Measurements from ENCODE around the gene UNC93A.
"Not testable (repeated sequence)": the region's sequence is repeated elsewhere in the genome, so short reads cannot be mapped to it uniquely, and the experiment has no call there.

Gene UNC93A

DNA sequence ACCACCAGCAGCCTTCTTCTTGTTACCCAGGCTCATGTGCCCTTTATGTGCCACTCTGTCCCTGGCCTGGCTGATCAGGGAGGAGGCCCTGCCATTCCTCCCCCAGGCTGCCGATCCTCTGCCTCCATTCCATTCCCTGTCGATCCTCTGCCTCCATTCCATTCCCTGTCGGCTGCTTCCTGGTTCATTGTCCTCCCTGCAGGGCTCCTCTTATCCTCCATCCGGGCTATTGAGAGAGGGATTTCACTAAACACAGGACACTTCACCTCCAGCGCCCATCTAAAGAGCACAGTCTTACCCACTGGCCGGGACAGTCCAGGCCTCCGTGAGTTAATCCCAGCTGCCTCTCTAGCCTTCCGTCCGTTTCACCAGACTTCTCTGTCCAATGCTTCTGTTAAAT lies 26.1 kb downstream of the UNC93A start:
- no peak for DNase-seq

DNA sequence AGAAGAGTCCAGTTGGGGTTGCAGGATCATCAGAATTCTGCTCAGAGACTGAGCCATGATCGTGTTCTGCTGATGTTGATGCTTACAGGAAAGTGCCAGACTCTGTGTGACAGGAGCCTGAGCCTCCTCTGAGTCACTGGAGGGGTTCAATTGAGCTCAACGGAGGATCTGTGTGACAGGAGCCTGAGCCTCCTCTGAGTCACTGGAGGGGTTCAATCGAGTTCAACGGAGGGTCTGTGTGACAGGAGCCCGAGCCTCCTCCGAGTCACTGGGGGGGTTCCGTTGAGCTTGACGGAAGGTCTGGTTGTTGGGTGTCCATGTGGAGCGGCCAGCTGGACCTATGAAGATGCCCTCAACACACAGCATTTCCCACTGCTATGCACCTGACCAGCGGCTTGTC lies 27.2 kb downstream of the UNC93A start:
- not testable (repeated sequence) for DNase-seq

DNA sequence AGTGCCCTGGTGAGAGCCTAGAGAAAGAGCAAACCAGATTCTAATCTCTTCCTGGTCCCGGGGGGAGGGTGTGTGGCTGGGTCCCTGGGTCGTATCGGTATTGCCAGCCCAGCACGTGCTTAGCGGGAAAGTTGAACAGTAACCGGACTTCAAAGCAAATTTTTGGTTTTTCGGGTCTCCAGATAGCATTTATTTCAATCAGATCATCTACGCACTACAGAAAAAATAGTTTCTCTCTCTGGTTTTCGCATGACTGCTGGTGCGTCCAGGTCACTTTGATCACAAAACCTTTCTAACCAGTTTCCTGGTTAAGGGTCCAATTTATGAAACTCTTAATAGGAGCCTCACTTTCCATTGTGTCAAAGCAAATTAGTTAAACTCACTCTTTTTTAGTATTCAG lies 27.7 kb downstream of the UNC93A start:
- DNase-seq, result not testable (repeated sequence)

DNA sequence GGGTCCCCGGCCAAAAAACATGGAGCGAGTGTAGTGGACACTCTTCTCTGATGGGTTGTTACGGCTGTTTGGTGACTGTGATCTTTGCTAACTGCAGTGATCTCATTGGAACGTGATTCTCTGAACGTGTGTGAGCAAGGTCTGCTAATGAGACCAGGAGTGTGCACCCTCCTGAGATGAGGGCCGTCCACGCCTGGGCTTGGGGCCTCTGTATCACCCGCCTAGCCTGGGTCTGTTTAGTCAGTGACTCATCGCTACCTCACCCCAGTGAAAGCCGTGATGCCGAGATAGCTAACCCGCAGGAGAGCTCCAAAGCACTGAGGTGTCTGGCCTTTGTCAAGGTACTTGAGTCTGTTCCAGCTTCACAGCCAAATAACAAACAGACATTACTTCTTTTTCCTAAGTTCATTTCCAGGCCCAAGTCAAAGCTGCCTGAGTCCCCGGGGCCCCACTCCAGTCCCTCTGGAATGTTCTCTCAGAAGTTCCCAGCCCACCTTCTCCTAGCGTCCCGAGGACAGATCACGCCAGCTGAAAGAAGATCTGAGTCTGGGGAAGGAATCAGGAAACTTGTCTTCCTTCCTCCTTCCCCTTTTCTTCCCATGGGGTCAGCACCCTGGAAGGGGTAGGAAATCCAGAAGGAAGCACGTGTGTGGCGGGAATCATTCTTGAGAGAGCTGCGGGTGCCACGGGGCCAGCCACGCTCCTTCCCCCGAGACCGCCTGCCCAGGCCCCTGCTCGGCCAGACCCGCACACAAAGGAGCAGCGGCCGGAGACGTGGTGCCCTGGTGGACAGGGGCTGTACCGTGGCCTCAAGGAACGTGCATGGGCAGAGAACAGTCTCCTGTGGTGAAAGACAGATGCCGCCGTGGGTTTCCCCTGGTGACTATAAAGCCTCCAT lies 29.0 kb downstream of the UNC93A start:
- DNase-seq, result not testable (repeated sequence)

GRCh38 chr6:167320754-167321056 lies 29.6 kb downstream of the UNC93A start:
- DNase-seq, result not testable (repeated sequence)

DNA sequence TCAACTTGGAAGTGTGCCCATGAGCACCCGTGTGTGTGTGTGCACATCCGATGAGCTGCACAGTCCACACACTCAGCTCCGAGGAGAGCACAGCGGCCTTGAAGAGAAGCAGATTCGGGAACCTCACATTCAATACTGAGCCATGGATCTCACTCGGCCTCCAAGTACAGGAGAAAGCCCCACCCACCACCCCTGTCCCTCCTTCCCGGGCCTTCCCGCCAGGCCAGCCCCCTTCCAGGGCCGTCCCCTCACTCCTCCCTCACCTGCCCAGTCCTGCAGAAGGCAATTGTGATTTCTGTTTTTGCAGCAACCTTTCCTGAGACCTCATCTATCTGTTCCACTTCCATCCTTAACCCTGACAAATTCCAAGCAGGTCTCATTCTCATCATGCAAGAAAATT lies 30.1 kb downstream of the UNC93A start:
- DNase-seq, result not testable (repeated sequence)

GRCh38 chr6:167323111-167323510 lies 32.0 kb downstream of the UNC93A start:
- DNase-seq, result no peak

- DNase-seq, result no peak
Measured at GRCh38 chr6:167324111-167324510, 33.0 kb downstream of the UNC93A start.

DNA sequence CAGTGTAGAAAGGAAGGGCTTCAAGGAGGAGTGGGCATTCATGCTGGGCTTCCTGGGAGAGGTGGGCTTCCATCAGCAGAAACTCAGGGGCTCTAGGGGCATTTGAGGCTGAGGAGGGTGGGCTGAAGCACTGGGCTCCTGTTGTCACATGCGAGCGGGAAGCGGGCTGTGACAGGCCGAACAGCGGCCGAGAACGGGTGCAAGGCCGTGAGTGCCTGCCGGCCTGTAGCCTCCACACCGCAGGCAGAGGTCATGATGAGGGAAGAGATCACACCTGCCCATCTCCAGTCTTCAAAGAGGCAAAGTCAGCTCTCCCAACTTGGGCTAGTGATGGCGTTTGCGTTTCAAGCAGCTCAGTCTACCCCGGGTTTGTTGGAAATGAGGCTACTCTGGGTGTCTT lies 34.7 kb downstream of the UNC93A start:
- DNase-seq, result no peak

GRCh38 chr6:167327391-167327790 lies 36.3 kb downstream of the UNC93A start:
- DNase-seq, result no peak

- DNase-seq, result no peak
Measured at GRCh38 chr6:167328086-167328485, 37.0 kb downstream of the UNC93A start.

GRCh38 chr6:167329014-167329413 lies 37.9 kb downstream of the UNC93A start:
- DNase-seq, result no peak

GRCh38 chr6:167330750-167331149 lies 39.6 kb downstream of the UNC93A start:
- no peak for DNase-seq

DNA sequence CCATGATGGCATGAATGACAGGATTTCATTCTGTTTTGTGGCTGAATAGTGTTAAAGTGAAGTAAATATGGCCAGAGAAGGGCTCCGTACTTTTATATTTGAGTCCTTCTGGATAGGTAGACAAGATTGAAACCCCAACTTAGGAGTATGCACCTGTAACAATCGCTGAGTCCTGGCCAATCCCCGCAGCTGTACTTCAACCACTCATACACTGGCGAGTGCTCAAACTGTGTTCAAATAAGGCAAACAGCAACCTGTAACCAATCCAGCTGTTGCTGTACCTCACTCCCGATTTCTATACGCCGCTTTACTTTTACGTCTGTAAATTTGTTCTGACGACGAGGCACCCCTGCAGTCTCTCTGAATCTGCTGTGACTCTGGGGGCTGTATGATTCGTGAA lies 40.5 kb downstream of the UNC93A start:
- no peak for DNase-seq

DNA sequence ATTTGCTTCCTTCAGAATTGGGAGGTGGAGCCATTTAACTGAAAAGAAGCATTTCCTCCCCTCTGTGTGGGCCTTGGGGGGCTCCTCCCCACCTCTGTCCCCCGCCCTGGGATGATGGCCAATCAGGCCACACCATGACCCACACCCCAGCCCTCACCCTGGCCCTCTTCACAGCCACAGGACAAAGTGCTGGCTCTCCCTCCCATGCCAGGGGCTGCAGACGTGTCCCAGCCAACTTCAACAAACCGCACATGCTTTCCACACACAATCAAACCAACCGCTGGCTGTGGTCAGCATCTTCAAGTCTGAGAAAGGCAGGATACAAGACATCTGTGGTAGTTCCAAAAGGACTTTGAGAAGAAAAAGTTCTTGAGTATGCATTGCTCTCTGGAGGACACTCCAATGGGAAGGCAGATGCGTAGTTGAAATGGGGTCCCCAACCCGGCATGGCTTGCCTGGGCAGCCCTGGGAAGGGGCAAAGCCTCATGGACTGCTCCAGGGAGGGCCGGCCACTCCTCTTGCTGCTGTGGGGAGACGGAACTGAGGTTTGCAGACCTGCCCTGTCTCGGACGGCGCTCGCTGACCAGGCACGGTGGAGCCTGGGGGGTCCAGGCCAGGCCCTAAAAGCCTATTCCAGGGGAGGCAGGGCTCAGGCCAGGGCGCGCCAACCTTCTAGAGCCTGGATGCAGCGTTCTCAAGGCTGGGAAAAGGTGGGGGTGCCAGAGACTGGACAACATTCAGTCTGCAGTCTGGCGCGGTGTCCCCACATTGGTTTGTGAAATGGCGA lies 45.9 kb downstream of the UNC93A start:
- DNase-seq, result no peak

DNA sequence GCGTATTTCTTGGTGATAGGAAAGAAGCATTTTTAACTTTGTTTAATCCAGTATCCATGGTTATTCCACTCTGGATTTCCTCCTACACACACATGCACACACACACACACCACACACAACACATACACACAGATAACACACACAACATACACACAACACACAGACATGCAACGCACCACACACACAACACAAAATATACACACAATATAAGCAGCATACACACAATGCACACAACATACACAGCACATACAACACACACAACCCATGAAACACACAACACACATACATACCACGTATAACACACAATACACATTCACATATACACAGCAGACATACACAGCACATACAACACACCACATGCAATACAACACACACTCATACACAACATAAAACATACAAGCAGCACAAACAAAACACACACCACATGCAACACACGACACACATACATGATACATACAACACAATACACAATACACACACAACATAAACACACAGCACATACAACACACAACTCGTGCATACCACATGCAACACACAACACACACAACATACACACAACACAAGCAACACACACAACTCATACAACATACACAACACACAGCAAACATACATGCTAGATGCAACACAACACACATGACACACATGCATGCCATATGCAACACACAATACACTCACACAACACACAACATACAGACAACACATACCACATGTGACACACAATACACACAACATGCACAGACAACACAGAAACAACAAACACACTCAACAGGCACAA lies 46.7 kb downstream of the UNC93A start:
- no peak for DNase-seq

GRCh38 chr6:167338541-167339117 lies 47.5 kb downstream of the UNC93A start:
- no peak for DNase-seq

DNA sequence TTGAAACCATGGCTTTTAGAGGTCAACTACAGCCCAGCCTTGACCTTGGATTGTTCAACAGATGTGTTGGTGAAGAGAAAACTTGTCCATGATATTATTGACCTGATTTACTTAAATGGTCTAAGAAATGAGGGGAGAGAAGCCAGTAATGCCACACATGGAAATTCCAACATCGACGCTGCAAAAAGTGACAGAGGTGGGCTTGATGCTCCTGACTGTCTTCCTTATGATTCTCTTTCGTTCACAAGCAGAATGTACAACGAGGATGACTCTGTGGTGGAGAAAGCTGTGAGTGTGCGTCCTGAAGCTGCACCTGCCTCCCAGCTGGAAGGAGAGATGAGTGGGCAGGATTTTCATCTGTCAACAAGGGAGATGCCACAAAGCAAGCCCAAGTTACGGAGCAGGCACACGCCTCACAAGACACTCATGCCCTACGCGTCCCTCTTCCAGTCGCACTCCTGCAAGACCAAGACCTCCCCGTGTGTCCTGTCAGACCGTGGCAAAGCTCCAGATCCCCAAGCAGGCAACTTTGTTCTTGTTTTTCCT lies 50.0 kb downstream of the UNC93A start:
- DNase-seq, result no peak

- DNase-seq, result no peak
Measured at GRCh38 chr6:167341665-167342655, 50.8 kb downstream of the UNC93A start.

- DNase-seq, result no peak
Measured at GRCh38 chr6:167342879-167343610, 51.9 kb downstream of the UNC93A start.

DNA sequence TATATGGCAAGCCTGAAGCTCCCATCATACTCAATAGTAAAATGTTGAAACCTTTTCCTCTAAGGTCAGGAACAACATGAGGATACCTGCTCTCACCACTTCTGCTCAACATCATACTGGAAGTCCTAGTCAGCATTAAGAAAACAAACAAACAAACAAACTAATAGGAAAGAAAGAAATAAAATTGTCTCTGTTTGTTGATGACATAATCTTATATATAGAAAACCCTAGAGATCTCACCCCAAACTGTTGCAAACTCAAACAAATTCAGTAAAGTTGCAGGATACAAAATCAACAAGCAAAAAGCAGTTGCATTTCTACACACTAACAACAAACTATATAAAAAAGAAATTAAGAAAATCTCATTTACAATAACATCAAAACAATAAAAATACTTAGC lies 54.2 kb downstream of the UNC93A start:
- no peak for DNase-seq
